Fibroblast of upper back skin (primary cell): ENCODE data around the gene ACACB.
A peak's percentile ranks its signal among the peaks of the same experiment; 100 is the strongest.

Source experiments
- DNase-seq: peaks from one replicate; pipeline ENCODE4 v3.0.0-alpha.2; 2013

The ACACB gene

GRCh38 chr12:109281452-109281851 is 165.1 kb downstream of the ACACB start:
- no peak for DNase-seq

- no peak for DNase-seq
Observed at GRCh38 chr12:109284392-109284791, 168.0 kb downstream of the ACACB start.

- DNase-seq: no peak
Observed at GRCh38 chr12:109286252-109286651, 169.9 kb downstream of the ACACB start.

GRCh38 chr12:109286652-109287051 is 170.3 kb downstream of the ACACB start:
- no peak for DNase-seq

- DNase-seq: no peak
Observed at GRCh38 chr12:109287181-109287580, 170.8 kb downstream of the ACACB start.

GRCh38 chr12:109287811-109288469 is 171.6 kb downstream of the ACACB start:
- DNase-seq: no peak

- no peak for DNase-seq
Observed at GRCh38 chr12:109288571-109288970, 172.2 kb downstream of the ACACB start.

- no peak for DNase-seq
Observed at GRCh38 chr12:109289004-109289403, 172.6 kb downstream of the ACACB start.

GRCh38 chr12:109289551-109289950 is 173.2 kb downstream of the ACACB start:
- DNase-seq: no peak

- DNase-seq: no peak
Observed at GRCh38 chr12:109290061-109290460, 173.7 kb downstream of the ACACB start.

- no peak for DNase-seq
Observed at GRCh38 chr12:109291117-109291516, 174.7 kb downstream of the ACACB start.

- peak; percentile 8 for DNase-seq
Observed at GRCh38 chr12:109291521-109292341, 175.3 kb downstream of the ACACB start.

GRCh38 chr12:109292342-109292711 is 175.9 kb downstream of the ACACB start:
- DNase-seq: no peak

- DNase-seq: no peak
Observed at GRCh38 chr12:109293106-109293505, 176.7 kb downstream of the ACACB start.

- no peak for DNase-seq
Observed at GRCh38 chr12:109294286-109294796, 178.0 kb downstream of the ACACB start.

- DNase-seq: no peak
Observed at GRCh38 chr12:109295764-109296425, 179.5 kb downstream of the ACACB start.

GRCh38 chr12:109296431-109296830 is 180.0 kb downstream of the ACACB start:
- no peak for DNase-seq

- DNase-seq: no peak
Observed at GRCh38 chr12:109299849-109300248, 183.5 kb downstream of the ACACB start.

GRCh38 chr12:109301643-109302168 is 185.3 kb downstream of the ACACB start:
- no peak for DNase-seq

- DNase-seq: no peak
Observed at GRCh38 chr12:109302358-109302757, 186.0 kb downstream of the ACACB start.

- no peak for DNase-seq
Observed at GRCh38 chr12:109302770-109303169, 186.4 kb downstream of the ACACB start.

- no peak for DNase-seq
Observed at GRCh38 chr12:109304485-109304884, 188.1 kb downstream of the ACACB start.

- DNase-seq: no peak
Observed at GRCh38 chr12:109305547-109305946, 189.2 kb downstream of the ACACB start.
